Caco-2 (cell line): ENCODE data around the gene SH3TC2. TPM values are rescaled to one million over a fixed set of nuclear protein-coding genes. Genes with fewer than 3 reads are reported as not detected.

ENCODE experiments used
- BruUV-seq: library from RNA; stranded (reverse); fragments of 400-500 nt; replicated peaks from 2 replicates; lab custom pipeline; 2021; lab: Mats Ljungman, UMichigan
- CTCF ChIA-PET: fragments of 300-600 bp; sonication (Branson Sonifier 250); formaldehyde crosslinking; loops from one replicate; lab custom pipeline; 2022; ENCODE audit warnings: antibody characterized with exemption; lab: Charles Lee
- POLR2A ChIA-PET: fragments of 300-600 bp; sonication (Branson Sonifier 250); formaldehyde crosslinking; loops from one replicate; lab custom pipeline; 2022; ENCODE audit warnings: antibody characterized with exemption; lab: Charles Lee
- DNase-seq, 2 experiments: peaks; one replicate each; pipeline versions ENCODE4 v3.0.0 to v3.0.0-alpha.2; 2020 to 2022
- H3K27me3 ChIP-seq: replicated peaks from 2 replicates; pipeline ENCODE4 v1.6.0; 2011; ENCODE audit warnings: low read length; ENCODE audit not compliant: control insufficient read depth, insufficient read depth
- H3K36me3 ChIP-seq: 2 replicates; pipeline ENCODE4 v1.5.1; 2011; ENCODE audit warnings: low read length; ENCODE audit not compliant: control insufficient read depth, insufficient read depth
- H3K4me1 ChIP-seq: fragments of 250-450 bp; sonication (Bioruptor Pico); 2 replicates; pipeline ENCODE4 v1.5.1; 2020; ENCODE audit warnings: mild to moderate bottlenecking
- H3K4me3 ChIP-seq: 2 replicates; pipeline ENCODE4 v1.5.1; 2011; ENCODE audit warnings: low read depth, mild to moderate bottlenecking, control low read depth, low read length
- H3K9me3 ChIP-seq: fragments of 250-450 bp; sonication (Bioruptor Pico); 2 replicates; pipeline ENCODE4 v1.5.1; 2020; ENCODE audit warnings: mild to moderate bottlenecking, moderate library complexity
- H3K27ac Mint-ChIP-seq: one replicate; pipeline ENCODE4 v1.8.0; 2022; ENCODE audit warnings: mixed read lengths; ENCODE audit not compliant: unreplicated experiment
- H3K27me3 Mint-ChIP-seq: one replicate; pipeline ENCODE4 v1.8.0; 2022; ENCODE audit warnings: mixed read lengths; ENCODE audit not compliant: insufficient read depth, unreplicated experiment
- H3K36me3 Mint-ChIP-seq: one replicate; pipeline ENCODE4 v1.8.0; 2022; ENCODE audit warnings: mild to moderate bottlenecking, mixed read lengths; ENCODE audit not compliant: insufficient read depth, unreplicated experiment
- H3K4me1 Mint-ChIP-seq: one replicate; pipeline ENCODE4 v1.8.0; 2022; ENCODE audit warnings: low read depth, mixed read lengths; ENCODE audit not compliant: unreplicated experiment
- H3K4me3 Mint-ChIP-seq: one replicate; pipeline ENCODE4 v1.8.0; 2022; ENCODE audit warnings: mild to moderate bottlenecking, moderate library complexity, mixed read lengths; ENCODE audit not compliant: unreplicated experiment
- H3K9me3 Mint-ChIP-seq: one replicate; pipeline ENCODE4 v1.8.0; 2022; ENCODE audit warnings: mixed read lengths; ENCODE audit not compliant: unreplicated experiment
- intact Hi-C: fragments of 100-400 bp; cut with micrococcal nuclease; formaldehyde crosslinking; loops from one replicate; pipeline ENCODE4 v1.10.0; 2022; ENCODE audit not compliant: unreplicated experiment
- total RNA-seq: library from RNA; stranded (reverse); gene quantifications from 2 replicates; pipeline ENCODE4 v1.2.3, GENCODE V29; 2022
- TF ChIP-seq, protein P1 (sequence below), 2 experiments: fragments of 200-600 bp in 1 of 2; IDR thresholded peaks; 1 replicate in 1 of 2; 2 replicates in 1 of 2; pipeline versions ENCODE4 v1.5.1 to v1.8.0; 2011 to 2022; ENCODE audit warnings: antibody characterized with exemption in 1 of 2, control low read depth in 1 of 2, inconsistent platforms in 1 of 2, low read depth in 1 of 2, low read length in 1 of 2, mild to moderate bottlenecking in 1 of 2, moderate library complexity in 1 of 2; ENCODE audit not compliant: insufficient read depth in 1 of 2, severe bottlenecking in 1 of 2, unreplicated experiment in 1 of 2

The SH3TC2 gene
- total RNA-seq, 1 experiment from 2014 or later, result 5.8 TPM

DNA sequence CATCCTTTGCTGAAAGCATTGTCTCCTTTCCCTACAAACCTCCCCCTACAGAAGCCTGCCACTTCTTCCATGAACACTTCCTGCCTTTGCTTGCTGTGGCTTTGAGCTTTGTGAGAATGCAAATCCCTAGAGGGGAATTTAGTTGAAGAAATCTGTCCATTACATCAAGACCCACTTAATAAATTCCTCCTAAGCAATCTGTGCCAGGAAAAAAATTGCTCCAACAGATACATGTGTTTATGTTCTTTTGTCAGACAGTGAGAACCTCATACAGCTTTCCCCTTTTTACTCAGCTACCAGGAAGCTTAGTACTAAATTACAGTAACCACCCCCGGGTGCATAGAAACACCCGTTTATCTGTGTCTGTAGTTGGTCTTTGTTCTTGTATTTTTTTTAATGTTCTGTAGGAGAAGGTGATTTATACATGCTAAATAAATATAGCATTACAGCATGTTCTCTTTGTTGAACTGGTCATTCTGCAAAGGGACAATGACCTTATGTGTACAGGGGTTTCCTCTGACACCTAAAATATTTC, 43.9 kb downstream of the SH3TC2 start:
- no peak for DNase-seq
- no peak overlapping the region for H3K4me3 Mint-ChIP-seq
- H3K36me3 Mint-ChIP-seq, result no peaks in the 10 kb centered on the region
- intact Hi-C loops, result no loop called here
- H3K9me3 Mint-ChIP-seq, result no peaks in the 10 kb centered on the region
- no peaks in the 10 kb centered on the region for H3K36me3 ChIP-seq
- H3K27me3 Mint-ChIP-seq, result peaks cover 3% of the 10 kb centered on the region
- no peaks in the 10 kb centered on the region for H3K4me1 ChIP-seq
- no peak overlapping the region for H3K4me3 ChIP-seq
- H3K9me3 ChIP-seq, result no peaks in the 10 kb centered on the region
- TF ChIP-seq, protein P1, sequence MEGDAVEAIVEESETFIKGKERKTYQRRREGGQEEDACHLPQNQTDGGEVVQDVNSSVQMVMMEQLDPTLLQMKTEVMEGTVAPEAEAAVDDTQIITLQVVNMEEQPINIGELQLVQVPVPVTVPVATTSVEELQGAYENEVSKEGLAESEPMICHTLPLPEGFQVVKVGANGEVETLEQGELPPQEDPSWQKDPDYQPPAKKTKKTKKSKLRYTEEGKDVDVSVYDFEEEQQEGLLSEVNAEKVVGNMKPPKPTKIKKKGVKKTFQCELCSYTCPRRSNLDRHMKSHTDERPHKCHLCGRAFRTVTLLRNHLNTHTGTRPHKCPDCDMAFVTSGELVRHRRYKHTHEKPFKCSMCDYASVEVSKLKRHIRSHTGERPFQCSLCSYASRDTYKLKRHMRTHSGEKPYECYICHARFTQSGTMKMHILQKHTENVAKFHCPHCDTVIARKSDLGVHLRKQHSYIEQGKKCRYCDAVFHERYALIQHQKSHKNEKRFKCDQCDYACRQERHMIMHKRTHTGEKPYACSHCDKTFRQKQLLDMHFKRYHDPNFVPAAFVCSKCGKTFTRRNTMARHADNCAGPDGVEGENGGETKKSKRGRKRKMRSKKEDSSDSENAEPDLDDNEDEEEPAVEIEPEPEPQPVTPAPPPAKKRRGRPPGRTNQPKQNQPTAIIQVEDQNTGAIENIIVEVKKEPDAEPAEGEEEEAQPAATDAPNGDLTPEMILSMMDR (IDR thresholded peaks at IDR 0.05; ENCODE audit: insufficient read depth in 1 of 2, low read depth in 1 of 2, low read length in 1 of 2, severe bottlenecking in 1 of 2, unreplicated experiment in 1 of 2), result no peak
- H3K27ac Mint-ChIP-seq, result no peak overlapping the region
- BruUV-seq, result no TSS peak
- no peaks in the 10 kb centered on the region for H3K4me1 Mint-ChIP-seq
- no peaks in the 10 kb centered on the region for H3K27me3 ChIP-seq
- POLR2A ChIA-PET, result no interaction called here
- CTCF ChIA-PET, result no interaction called here

DNA sequence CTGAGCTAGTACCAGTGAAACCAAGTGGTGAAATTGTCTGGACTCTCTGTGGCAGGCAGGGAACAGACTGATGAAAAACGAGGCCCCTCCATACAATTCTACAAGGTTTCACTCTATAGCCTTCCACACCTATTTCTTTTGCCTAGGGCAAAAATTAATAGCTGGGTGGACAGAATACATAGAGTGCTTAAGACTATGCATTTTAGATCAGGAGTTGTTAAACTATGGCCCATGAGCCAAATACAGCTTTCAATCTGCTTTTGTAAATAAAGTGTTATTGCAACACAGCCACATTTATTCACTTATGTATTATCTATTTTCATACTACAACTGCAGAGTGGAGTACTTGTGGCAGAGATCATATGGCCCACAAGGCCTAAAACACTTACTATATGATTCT, 45.2 kb downstream of the SH3TC2 start:
- intact Hi-C loops, result no loop called here
- BruUV-seq, result no TSS peak
- ChIA-PET POLR2A (no interaction called here), CTCF (no interaction called here)
- Histone ChIP-seq H3K36me3 (no peaks in the 10 kb centered on the region), H3K9me3 (no peaks in the 10 kb centered on the region), H3K4me1 (no peaks in the 10 kb centered on the region), H3K4me3 (no peak overlapping the region), H3K27me3 (no peaks in the 10 kb centered on the region)
- no peak for DNase-seq
- TF ChIP-seq, protein P1 (IDR thresholded peaks at IDR 0.05; ENCODE audit: insufficient read depth in 1 of 2, low read depth in 1 of 2, low read length in 1 of 2, severe bottlenecking in 1 of 2, unreplicated experiment in 1 of 2), result no peak
- Mint-ChIP-seq H3K4me1 (no peaks in the 10 kb centered on the region), H3K9me3 (no peaks in the 10 kb centered on the region), H3K4me3 (no peak overlapping the region), H3K27me3 (peaks cover 3% of the 10 kb centered on the region), H3K36me3 (no peaks in the 10 kb centered on the region), H3K27ac (no peak overlapping the region)

DNA sequence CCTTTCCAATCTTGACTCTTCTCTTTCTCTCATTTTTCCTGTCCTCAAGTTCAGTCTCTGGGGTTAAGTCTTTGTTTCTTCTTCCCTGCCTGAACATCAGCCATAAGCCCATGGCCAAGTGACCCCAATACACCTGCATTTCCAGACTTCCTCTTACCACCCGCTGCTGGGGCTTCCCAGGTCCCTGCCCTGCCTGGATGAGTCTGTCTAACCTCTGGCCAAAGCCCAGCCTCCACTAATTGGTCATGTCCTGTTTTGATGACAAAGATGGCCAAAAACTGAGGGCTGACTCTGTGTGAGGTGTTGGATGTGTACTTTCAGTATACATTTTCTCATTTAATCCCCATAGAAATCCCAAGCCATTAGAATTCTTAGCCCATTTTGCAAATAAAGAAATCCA, 47.3 kb downstream of the SH3TC2 start:
- no TSS peak for BruUV-seq
- Histone ChIP-seq H3K36me3 (no peaks in the 10 kb centered on the region), H3K4me1 (no peaks in the 10 kb centered on the region), H3K27me3 (no peaks in the 10 kb centered on the region), H3K9me3 (no peaks in the 10 kb centered on the region), H3K4me3 (no peak overlapping the region)
- ChIA-PET POLR2A (no interaction called here), CTCF (no interaction called here)
- Mint-ChIP-seq H3K4me3 (no peak overlapping the region), H3K27ac (no peak overlapping the region), H3K9me3 (no peaks in the 10 kb centered on the region), H3K36me3 (no peaks in the 10 kb centered on the region), H3K4me1 (no peaks in the 10 kb centered on the region), H3K27me3 (no peaks in the 10 kb centered on the region)
- intact Hi-C loops, result no loop called here
- no peak for DNase-seq
- TF ChIP-seq, protein P1 (IDR thresholded peaks at IDR 0.05; ENCODE audit: insufficient read depth in 1 of 2, low read depth in 1 of 2, low read length in 1 of 2, severe bottlenecking in 1 of 2, unreplicated experiment in 1 of 2), result no peak
